Stimulated activated CD4-positive, alpha-beta T cell treated with anti-CD3 and anti-CD28 coated beads, Interleukin-4, amount 100 ng/mL, for 4 hours (primary cell): Measurements from ENCODE around the gene ATP8B3.

Experiments used
- DNase-seq, 2 experiments: peaks; one replicate each; pipeline ENCODE4 v3.0.0-alpha.2; 2020

Gene ATP8B3

DNA sequence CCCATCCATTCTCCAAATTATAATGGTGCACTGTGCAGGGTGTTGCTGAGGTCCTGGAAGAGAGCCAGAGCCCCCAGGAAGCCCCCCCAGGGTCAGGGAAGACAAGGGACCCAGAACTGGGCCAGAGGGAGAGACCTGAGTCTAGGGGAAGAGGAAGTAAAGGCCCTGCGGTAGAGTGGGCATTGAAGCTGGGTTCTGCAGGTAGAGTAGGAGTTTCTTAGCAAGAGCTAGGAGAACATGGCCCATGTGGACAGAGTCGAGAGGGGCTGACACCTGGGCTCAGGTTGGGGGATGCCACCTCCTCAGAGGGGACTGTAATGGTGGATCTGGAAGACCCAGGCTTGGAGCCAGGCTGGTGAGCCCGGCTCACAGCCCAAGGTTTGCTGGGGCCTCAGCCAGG, 75.8 kb downstream of the ATP8B3 start:
- no peak for DNase-seq

DNA sequence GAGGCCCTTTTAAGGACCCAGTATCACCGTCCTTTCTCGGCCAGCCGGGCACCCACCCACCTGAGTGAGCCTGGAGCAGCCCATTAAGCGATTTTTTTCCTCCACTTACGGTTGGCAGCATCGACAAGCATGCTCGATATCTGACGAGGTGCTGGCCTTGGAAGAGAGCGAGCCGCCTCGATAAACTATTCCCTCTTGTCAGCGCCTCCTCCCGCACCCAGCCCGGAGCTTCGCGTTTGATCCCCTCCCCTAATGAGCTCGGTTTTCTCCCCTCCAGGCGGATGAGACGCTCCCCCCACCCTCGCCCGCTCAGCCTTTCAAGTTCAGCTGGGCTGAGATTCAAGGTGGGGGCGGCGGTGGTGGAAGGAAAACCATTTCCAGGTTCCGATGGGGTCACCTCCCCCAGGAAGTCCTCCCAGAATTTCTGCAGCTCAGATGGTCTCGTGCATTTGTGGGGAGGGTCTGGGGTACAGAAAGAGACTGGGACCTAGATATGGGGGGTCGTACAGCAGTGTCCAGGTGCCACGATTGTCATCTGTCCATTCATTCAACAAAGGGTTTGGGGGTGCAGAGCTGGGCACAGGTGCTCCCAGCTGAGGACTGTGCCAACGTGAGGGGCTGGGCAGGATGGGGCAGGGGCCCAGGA, 77.6 kb downstream of the ATP8B3 start:
- DNase-seq: no peak
